ENCODE data around the gene RCOR1. TPM values are rescaled to one million over a fixed set of nuclear protein-coding genes. Genes with fewer than 3 reads are reported as not detected.

RCOR1 gene
- total RNA-seq, 4 donors from 2014 or later, result 11.6 to 15.6 (median 14.0) TPM

GRCh38 chr14:102754370-102755262 lies 162.2 kb downstream of the RCOR1 start:
- 89 to 90% methylated on average over 4 to 10 of the region's 17 CpGs for WGBS, 2 donors (ENCODE audit: low coverage in 1 of 2)
- no peaks in the 10 kb centered on the region for H3K9me3 ChIP-seq
- no peaks in the 10 kb centered on the region for H3K36me3 ChIP-seq
- H3K27ac ChIP-seq, result no peak overlapping the region
- no peaks in the 10 kb centered on the region for H3K4me1 ChIP-seq
- ATAC-seq, result no peak
- TF ChIP-seq POLR2AphosphoS5 (IDR thresholded peaks at IDR 0.05) (no peak), CTCF (IDR thresholded peaks at IDR 0.05) (no peak), EP300 (IDR thresholded peaks at IDR 0.05) (no peak), POLR2A (IDR thresholded peaks at IDR 0.05) (no peak)
- no peak overlapping the region for H3K4me3 ChIP-seq
- no peaks in the 10 kb centered on the region for H3K27me3 ChIP-seq

GRCh38 chr14:102757646-102758045 lies 165.2 kb downstream of the RCOR1 start:
- Histone ChIP-seq H3K27me3 (peaks cover 24% of the 10 kb centered on the region), H3K4me1 (peaks cover 0 to 7% (median 0%) of the 10 kb centered on the region in 3 donors), H3K4me3 (no peak overlapping the region), H3K27ac (no peak overlapping the region), H3K36me3 (no peaks in the 10 kb centered on the region), H3K9me3 (no peaks in the 10 kb centered on the region)
- 100% methylated on average over 3 of the region's 11 CpGs; no CpG with 5 or more reads in 1 of the 2 donors for WGBS, 2 donors (ENCODE audit: low coverage in 1 of 2)
- no peak for TF ChIP-seq POLR2AphosphoS5 (IDR thresholded peaks at IDR 0.05)
- no peak for TF ChIP-seq POLR2A (IDR thresholded peaks at IDR 0.05)
- no peak for TF ChIP-seq EP300 (IDR thresholded peaks at IDR 0.05)
- no peak for TF ChIP-seq CTCF (IDR thresholded peaks at IDR 0.05)
- no peak for ATAC-seq

GRCh38 chr14:102758087-102758486 lies 165.6 kb downstream of the RCOR1 start:
- peaks cover 0 to 7% (median 0%) of the 10 kb centered on the region in 3 donors for H3K4me1 ChIP-seq
- no peak for ATAC-seq
- TF ChIP-seq CTCF (IDR thresholded peaks at IDR 0.05) (no peak), EP300 (IDR thresholded peaks at IDR 0.05) (no peak), POLR2A (IDR thresholded peaks at IDR 0.05) (no peak), POLR2AphosphoS5 (IDR thresholded peaks at IDR 0.05) (no peak)
- no peaks in the 10 kb centered on the region for H3K36me3 ChIP-seq
- no peak overlapping the region for H3K27ac ChIP-seq
- peaks cover 24% of the 10 kb centered on the region for H3K27me3 ChIP-seq
- 85 to 89% methylated on average over 4 to 5 of the region's 5 CpGs for WGBS, 2 donors (ENCODE audit: low coverage in 1 of 2)
- H3K9me3 ChIP-seq, result no peaks in the 10 kb centered on the region
- H3K4me3 ChIP-seq, result no peak overlapping the region

GRCh38 chr14:102759456-102760187 lies 167.2 kb downstream of the RCOR1 start:
- Histone ChIP-seq H3K4me3 (no peak overlapping the region), H3K27ac (no peak overlapping the region), H3K27me3 (peaks cover 24% of the 10 kb centered on the region), H3K4me1 (peaks cover 0 to 7% (median 0%) of the 10 kb centered on the region in 3 donors), H3K9me3 (no peaks in the 10 kb centered on the region), H3K36me3 (no peaks in the 10 kb centered on the region)
- ATAC-seq, result no peak
- 58 to 65% methylated on average over 8 to 10 of the region's 10 CpGs for WGBS, 2 donors (ENCODE audit: low coverage in 1 of 2)
- TF ChIP-seq CTCF (IDR thresholded peaks at IDR 0.05) (no peak), EP300 (IDR thresholded peaks at IDR 0.05) (no peak), POLR2A (IDR thresholded peaks at IDR 0.05) (no peak), POLR2AphosphoS5 (IDR thresholded peaks at IDR 0.05) (no peak)
